NCI-H526 treated with DMSO at 0.1 percent for 48 hours (cell line): ENCODE results near the gene IQSEC1.

Source experiments
- DNase-seq: peaks from one replicate; lab custom pipeline; 2025; lab: John Stamatoyannopoulos, UW

Gene IQSEC1

DNA sequence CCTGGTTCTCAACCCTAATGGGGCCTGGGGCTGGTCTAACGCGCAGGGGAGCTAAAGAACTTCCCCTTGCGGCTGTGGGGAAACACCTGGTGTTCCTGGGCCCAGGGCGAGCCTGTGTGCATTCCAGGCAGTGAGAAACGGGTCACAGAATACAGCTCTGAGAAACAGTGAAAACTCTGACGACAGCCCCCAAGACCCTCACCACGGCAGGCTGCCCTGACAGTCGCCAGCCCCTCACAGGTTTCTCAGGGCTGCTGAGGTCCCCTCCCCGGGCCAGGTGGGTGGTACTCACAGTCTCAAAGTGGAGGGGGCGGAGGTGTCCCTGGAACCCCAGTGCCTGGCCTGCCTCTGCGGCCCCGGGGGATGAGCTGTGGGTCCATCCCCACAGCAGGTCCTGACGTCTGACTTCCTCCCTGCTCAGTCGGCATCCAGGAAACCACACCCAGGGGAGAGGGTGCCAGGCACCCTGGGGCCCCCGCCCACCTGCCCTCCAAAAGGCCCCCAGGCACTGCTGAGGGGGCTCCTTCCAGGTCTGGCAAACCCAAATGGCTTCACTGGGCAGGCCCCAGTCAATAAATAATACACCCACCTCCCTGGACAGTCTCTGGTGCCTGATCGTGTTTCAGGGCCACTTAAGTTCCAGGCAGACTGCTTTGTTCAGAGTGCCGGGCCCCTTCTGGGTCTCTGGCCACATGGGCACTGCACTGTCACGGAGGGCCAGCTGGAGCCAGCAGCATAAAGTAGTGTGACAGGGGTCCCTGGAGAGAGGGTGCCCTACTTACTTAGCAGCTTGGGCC, 57.7 kb downstream of the IQSEC1 start:
- no peak for DNase-seq

DNA sequence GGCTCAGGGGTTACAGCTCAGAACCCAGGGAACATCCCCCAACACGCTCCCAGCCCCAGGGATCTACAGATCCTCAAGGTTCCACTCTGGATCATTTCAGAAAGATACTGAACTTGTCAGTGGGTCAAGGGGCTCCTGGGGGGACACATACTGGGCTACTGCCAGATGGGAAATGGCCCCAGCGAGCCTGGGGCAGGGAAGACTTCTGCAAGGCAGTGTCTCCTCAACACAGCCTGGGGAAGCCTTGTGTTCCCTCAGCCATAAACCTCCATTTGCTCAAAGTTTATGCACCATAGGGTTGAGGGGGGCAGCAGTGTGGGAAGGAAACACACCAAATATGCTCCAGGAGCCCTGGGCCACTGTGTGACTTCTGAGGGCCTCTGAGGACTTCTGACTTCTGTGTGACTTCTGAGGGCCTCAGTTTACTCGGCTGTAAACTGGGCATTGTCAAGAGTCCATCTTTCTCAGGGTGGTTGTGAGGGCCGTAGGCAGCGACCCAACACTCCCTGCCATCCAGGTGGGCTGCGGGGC, 58.4 kb downstream of the IQSEC1 start:
- no peak for DNase-seq

DNA sequence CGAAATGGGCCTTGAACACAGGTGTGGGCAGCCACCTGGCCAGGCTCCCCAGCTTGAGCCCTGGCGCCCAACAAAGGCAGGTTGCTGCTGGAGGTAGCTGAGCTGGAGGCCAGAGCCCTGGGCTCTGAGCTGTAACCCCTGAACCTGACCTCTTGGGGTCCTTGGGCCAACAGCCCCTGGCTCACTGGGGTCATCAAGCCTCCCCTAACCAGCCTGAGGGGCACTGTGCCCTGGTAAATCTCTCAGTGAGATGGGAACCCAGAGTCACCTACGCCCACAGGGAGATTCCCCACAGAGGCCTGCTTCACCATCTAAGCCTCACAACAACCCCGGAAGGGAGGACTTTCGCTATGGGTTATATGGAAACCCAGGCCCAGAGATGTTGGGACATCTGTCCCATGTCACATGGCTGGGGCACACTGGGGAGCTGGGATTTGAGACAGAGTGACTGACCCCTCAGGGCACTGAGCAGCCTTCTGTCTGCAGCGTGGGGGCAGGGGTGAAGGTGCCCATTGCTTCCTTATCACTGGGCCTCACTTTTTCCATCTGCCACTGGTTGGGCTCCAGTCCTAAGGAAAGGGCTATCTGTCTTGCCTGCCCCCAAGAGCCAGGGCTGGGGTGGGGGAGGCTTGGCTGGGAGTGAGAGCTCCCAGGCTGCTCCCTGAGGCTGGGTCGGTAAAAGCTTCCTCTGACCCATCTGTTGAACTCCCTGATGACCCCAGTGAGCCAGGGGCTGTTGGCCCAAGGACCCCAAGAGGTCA, 59.1 kb downstream of the IQSEC1 start:
- DNase-seq = no peak

DNA sequence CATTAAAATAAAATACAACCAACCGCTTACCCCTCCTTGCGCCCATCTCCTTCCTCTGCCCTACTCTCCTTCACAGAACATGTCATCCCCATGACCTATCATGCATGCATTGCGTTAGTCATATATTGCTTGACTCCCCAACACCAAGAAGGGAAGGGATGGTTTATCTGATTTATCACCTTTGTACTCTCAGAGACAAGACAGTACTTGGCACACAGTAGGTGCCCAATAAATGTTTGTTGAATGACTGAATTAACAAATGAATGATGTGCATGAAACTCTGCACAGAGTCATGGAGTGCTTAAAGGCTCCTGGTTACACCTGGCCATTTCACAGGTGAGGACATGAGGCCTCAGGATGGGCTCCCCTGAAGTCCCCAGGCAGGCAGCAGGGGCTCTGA, 59.7 kb downstream of the IQSEC1 start:
- no peak for DNase-seq

DNA sequence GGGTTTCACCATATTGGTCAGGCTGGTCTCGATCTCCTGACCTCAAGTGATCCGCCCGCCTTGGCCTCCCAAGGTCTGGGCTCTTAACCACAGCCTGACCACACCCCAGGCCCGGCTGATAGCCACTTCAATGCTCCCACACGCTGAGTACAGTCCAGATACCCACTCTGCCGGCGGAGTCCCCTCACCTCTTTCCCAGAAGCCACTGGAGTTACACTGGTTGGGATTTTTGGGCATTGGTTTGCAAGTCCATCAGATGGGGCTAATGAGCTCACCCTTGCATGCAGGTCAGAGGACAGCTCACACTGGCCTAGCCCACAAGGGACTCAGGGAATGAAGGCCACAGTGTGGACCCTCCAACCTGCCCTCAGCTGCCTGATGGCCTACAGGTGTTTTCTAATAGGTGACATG, 60.1 kb downstream of the IQSEC1 start:
- DNase-seq = no peak

DNA sequence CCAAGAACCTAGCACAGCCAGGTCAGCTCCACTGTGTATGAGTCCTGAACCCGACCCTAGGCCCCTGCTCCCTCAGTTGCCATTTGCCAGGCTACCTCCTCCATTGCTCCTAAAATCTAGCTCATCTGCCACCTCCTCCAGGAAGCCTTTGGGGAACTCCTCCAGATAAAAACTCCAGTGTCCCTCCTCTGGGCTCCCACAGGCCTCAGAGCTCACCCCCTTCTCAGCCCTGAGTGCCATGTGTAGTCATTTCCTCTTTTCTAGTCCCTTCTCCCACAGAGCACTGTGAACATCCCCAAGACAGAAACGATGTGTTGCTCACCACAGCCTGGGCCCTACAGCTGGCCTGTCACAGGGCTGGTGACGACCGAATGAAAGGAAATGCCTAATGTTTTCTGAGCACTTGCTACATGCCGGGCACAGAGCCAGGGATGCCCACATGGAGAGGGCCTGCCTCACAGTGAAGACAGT, 61.0 kb downstream of the IQSEC1 start:
- no peak for DNase-seq

DNA sequence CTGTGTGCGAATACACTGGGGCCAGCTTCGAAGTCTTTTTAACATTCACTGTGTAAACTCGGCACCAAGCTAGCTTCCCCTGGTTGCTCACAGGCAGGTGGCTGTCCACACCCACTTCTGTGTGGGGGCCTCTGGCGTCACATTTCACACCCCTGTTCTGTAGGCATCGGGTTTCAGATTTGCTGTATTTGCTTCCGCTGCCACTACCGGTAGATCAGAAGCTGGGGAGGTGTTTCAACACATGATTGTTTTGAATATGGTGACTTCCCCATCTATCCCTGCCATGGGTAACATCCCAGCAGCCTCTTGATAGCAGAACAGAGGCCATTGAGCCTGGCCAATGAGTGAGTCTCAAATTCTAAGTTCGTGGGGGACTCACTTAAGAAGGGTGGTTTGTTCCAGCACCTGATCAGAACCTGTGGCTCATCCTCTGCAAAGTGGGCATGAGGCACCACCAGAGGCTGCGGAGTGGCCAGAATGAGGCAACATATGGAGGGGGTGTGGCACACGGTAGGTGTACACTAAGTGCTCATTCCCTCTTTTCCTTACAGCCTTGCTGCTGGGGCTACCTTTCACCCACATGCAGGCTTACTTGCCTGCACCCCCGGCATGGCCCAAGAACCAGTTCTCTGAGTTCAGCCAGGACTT, 61.5 kb downstream of the IQSEC1 start:
- DNase-seq = peak; percentile 10

DNA sequence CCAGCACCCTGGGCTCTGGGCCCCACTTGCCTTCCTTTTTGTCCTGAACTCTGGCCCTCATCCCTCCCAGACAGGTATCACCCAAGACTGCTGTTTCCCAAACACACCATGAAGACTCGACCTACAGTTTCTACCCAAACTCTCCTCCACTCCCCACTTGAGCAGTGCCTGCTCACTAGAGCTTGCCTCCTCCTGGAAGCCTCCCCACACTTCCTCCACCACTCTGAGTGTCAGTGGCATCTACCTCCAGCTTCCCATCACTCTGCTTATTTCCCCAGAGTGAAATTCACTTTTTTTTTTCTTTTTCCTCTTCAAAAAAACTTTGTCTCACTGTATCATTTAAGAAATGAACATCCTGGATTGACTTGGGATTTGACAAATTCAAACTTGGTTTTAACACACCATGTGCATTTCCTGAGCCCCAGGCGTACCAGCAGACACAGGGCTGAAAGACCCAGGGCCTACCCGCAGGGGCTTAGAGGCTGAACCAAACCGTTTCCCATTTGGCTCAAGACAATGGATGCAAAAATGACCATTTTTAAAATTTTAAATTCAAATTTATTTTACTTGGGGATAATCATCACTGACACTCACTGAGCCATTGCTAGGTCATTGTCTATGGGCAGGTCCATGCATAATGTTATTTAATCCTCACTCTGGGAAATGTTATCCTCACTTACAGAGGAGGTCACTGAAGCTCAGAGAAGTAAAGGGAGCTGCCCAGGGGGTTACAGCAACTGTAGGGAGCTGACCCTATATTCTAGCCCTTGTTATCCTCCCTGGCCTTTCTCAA, 62.3 kb downstream of the IQSEC1 start:
- DNase-seq = no peak

DNA sequence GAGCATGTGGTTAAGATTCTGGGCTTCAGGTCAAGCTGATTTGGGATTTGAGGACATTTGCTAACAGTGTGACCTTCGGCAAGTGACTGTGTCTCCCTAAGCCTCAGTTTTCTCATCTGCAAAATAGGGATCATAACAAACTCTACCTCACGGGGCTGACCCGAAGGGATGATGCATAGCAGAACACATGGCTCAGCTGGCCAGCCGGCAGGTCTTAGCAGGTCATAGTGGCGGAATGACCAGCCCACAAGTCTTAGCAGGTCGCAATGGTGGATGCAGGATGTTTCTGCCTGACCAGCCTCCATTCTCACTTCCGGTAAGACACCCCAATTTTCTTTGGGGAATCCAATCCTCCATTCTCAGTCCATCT, 63.3 kb downstream of the IQSEC1 start:
- no peak for DNase-seq

DNA sequence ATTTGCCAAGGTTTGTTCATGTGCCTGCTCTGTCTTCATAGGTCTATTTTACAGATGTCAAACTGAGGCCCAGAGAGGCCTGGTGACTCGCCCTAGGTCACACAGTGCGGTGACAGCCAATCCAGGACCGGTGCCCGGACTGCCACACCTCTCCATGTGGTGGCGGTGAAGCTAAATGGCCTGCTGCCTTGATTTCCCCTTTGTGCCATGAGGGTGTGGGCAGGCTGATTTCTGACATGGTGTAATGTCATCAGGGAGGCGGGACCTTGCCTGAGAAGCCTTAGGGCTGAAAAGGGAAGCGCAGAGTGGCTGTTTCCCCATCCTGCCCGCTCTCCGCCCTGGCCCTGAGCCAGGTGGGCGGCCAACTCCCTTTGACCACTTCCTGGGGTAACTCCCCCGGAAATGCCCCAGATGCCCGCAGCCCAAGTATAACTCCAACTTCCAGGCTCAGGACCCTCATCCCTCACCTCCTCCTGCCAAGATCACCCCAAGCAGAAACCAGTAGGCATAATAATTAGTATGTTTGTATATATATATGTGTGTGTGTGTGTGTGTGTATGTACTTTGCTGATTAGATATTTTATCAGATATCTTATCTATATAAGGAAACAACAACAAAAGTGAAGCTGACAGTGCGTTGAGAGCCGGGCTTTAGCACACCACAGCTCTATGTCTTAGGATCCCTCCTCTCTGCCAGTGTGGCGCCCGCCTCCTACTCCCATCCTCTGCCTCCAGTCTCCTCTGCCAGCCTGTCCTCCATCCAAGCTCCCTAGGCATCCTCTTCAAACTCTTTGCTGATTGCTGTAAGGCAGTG, 63.9 kb downstream of the IQSEC1 start:
- DNase-seq = no peak

DNA sequence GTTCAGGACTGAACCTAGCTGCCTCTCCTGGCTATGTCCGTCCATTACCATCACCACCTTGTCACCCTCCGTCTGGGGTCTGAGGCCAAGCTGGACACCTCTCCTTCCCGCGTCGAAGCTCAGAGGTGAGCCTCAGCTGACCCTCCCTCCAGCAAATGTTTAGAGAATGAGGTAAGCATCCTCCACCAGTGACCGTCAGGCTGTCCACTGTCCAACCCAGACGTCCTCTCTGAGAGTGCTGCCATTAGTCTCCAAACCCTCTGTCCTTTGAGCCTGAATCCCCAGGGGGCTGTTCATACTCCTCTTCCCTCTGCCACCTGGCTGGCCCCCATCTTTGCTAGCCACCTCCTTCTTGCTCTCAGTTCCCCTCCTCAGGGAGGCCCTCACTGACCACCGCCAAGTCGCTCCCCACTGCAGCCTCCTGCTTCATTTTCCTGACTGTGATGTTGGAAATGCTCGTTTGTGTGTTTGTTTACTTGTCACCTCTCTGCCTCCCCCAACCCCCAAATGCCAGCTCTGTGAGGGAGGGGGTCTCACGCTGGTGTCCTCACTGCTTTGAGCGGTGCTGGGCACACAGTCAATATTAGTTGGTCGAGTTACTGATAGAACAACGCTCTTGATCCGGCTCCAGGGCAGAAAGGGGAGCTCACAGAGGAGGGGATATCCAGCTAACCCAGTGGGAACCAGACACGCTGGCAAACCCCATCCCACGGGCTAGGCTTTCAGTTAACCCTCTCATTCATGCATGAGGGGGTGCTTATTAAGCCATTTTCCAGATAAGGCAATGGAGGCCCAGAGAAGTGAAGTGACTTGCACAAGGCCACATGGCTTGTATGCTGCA, 64.9 kb downstream of the IQSEC1 start:
- no peak for DNase-seq

DNA sequence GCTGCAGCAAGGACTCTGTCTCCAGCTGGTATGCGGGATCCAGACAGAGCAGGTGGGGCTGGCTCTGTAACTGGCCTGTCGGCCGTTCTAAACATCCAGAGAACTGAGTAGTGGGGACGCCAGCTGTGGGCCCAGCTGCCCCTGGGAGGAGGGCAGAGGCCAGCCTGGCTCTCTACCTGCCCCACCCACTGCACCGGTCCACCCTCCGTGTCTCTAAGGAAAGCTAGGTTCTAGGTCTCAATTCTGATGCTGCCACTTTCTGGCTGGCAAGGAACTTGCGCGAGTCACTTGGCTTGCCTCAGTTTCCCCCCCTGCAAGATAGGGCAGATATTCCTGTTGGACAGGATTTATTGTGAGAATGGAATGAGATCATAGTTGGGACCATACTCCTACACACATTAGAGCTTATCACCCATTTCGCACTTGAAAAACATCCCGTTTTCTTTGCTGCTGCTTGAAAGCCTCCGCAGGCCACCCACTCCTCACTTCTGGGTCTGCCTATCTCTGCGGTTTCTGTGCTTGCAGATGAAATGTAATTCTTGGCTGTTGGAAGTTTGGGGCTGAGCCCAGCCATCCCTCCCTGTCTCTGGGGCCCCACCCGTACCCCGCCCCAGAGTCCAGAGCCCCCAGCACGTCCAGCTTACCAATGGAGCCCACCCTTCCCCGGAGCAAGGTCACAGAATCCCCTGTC, 65.8 kb downstream of the IQSEC1 start:
- no peak for DNase-seq

DNA sequence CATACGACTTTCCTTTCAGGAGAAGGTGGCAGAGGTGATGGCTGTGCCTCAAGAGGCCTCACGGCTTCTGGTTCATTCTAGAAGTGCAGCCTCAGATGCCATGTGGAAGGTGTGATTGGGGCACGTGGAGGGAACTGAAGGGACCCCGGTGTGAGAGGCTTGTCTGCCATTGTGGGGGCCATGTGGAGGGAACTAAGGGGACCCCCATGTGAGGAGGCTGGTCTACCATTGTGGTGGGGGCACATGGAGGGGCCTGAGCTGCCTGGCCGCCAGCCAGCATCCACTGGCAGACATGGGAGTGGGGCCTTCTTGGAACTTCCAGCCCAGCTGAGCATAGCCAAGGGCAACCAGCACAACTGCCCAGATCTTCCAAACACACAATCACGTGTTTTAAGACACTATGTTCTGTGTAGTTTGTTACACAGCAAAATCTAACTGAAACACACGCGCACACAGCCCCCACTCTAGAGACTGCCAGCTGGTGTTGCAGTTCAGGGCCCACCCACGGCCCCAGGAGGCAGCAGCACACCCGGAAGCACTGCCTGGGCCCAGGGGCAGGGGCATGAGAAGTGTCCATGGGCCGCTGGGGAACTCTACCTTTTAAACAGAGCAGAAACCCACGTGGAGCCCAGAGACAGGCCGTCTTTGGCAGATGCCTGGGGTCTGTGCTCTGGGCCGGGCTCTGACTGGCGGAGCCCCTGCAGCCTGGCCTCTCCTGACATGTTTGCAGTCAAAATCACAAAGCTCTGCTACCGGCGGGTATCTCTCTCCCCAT, 66.8 kb downstream of the IQSEC1 start:
- no peak for DNase-seq

DNA sequence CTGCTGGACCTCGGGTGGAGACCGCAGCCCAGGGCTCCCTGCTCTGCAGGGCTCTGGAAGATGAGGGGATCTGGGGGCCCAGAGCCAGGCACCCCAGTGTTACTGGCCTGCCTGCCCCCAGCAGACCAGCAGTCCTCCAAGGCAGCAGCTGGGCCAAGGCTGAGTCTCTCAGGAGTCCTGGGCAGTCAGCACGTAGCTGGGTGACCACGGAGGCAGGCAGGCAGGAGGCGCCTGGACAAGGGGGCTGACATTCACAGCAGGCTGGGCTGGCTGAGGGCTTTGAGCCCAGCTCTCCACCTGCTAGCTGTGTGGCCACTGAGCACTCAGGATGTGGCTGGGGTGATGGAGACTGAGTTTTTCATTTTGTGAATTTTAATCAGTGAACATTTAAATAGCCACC, 67.9 kb downstream of the IQSEC1 start:
- no peak for DNase-seq

DNA sequence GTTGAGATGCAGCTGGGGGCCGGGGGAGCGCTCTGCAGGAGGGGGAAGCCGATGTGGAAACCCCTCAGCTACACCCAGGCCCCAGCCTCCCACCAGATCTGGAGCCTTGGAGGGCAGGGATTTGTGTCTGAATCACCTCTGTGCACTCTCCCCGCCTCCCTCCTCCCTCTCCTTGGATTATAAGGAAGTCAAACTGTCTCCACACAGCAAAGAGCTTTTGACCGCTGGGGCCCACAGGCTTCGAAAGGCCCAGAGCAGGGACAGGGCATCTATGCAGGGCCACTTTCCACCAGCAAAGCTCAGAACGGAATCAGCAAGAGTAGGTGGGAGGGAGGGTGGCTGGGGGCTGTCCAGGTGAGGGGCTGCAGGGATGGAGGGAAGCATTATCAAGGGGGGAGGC, 68.9 kb downstream of the IQSEC1 start:
- DNase-seq = no peak

DNA sequence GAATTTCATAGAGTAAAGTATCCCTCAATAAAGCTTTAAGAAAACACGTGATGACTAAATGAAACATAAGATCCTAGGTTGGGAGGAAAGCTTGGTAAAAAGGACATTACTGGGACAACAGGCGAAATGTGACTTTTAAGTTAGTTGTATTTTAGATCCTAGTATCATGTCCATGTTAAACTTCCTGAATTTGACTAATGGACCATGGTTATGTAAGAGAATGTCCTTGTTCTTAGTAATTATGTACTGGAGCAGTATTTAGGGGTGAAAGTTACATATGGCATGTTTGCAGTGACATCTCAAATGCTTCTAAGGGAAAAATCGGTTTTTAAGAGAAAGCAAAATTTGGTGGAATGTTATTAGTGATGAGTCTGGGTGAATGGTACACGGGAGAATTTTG, 69.6 kb downstream of the IQSEC1 start:
- no peak for DNase-seq

DNA sequence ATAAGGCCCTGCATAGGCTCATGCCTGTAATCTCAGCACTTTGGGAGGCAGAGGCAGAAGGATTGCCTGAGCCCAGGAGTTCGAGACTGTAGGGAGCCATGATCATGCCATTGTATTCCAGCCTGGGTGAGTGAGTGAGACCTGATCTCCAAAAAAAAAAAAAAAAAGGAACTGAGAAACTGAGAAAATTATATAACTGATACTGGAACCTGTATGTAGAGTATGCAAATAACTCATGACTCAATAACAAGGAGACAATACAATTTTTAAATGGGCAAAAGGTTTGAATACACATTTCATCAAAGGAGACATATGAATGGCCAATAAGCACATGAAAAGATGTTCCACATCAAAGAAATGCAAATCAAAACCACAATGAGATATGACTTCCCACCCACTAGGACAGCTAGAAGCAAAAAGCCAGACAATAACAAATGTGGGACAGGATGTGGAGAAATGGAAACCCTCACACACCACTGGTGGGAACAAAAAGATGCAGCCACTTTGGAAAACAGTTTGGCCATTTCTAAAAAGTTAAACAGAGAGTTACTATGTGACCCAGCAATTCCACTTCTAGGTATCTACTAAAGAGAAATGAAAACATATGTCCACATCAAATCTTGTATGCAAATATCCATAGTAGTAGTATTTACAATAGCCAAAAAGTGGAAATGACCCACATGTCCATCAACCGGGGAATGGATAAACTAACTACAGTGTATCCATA, 70.7 kb downstream of the IQSEC1 start:
- DNase-seq = peak; percentile 96
